Gastrocnemius medialis (tissue), 4 donors: ENCODE results near the gene IL12RB1. TPM values are rescaled to one million over a fixed set of nuclear protein-coding genes. Genes with fewer than 3 reads are reported as not detected.
"Not testable (repeated sequence)": the region's sequence is repeated elsewhere in the genome, so short reads cannot be mapped to it uniquely, and the experiment has no call there.

Experiments used
- ATAC-seq, 2 donors: fragments of 150-250 bp; one replicate each; pipeline ENCODE4 v1.9.1; 2016
- DNase-seq, 2 donors: peaks; one replicate each; pipeline ENCODE4 v3.0.0-alpha.2; 2019
- H3K27ac ChIP-seq, 4 donors: fragments of 200-600 bp; sonication (generic); 1 replicate in 1 of 4; 2 replicates in 3 of 4; pipeline ENCODE4 v1.5.1; 2016 to 2018; ENCODE audit warnings: mild to moderate bottlenecking in 2 of 4, moderate library complexity in 1 of 4
- H3K27me3 ChIP-seq, 3 donors: fragments of 200-600 bp; sonication (generic) in 2 of 3; 1 replicate in 1 of 3; 2 replicates in 2 of 3; pipeline versions ENCODE4 v1.5.1 to v1.6.0; 2016 to 2019; ENCODE audit warnings: mild to moderate bottlenecking in 1 of 3, moderate library complexity in 1 of 3
- H3K36me3 ChIP-seq, 2 donors: fragments of 200-600 bp; sonication (generic) in 1 of 2; one replicate each; pipeline ENCODE4 v1.5.1; 2017 to 2018
- H3K4me1 ChIP-seq, 2 donors: fragments of 200-600 bp; sonication (generic) in 1 of 2; one replicate each; pipeline ENCODE4 v1.5.1; 2016 to 2017; ENCODE audit warnings: mild to moderate bottlenecking in 2 of 2
- H3K4me3 ChIP-seq, 4 donors: fragments of 200-600 bp; sonication (generic) in 3 of 4; 1 replicate in 1 of 4; 2 replicates in 3 of 4; pipeline ENCODE4 v1.5.1; 2016 to 2019; ENCODE audit warnings: mild to moderate bottlenecking in 2 of 4
- H3K9me3 ChIP-seq, 3 donors: fragments of 200-600 bp; sonication (generic) in 2 of 3; 1 replicate in 1 of 3; 2 replicates in 2 of 3; pipeline ENCODE4 v1.5.1; 2016 to 2019
- CTCF ChIP-seq, 5 experiments: fragments of 450-650 bp in 3 of 5; fragments of 200-600 bp in 2 of 5; sonication (generic) in 2 of 5; IDR thresholded peaks in 4 of 5; conservative IDR thresholded peaks in 1 of 5; 1 replicate in 4 of 5; 2 replicates in 1 of 5; pipeline ENCODE4 v1.5.1; 2016 to 2019; ENCODE audit warnings: antibody characterized with exemption in 5 of 5, mild to moderate bottlenecking in 3 of 5, moderate library complexity in 3 of 5
- POLR2A ChIP-seq, 2 donors: fragments of 450-650 bp; IDR thresholded peaks; one replicate each; pipeline ENCODE4 v1.6.1; 2017; ENCODE audit warnings: antibody characterized with exemption in 2 of 2, mild to moderate bottlenecking in 2 of 2, moderate library complexity in 2 of 2
- in situ Hi-C, 4 donors: fragments of 200-750 bp; cut with MboI; loops; one replicate each; pipeline versions ENCODE4 v1.15.0 to v1.8.0; 2017; ENCODE audit warnings: low sequenced_read_pairs in 4 of 4
- intact Hi-C: fragments of 100-400 bp; cut with DNase I; formaldehyde crosslinking; loops from one replicate; pipeline ENCODE4 v1.15.1; 2023; ENCODE audit warnings: low total_unique reads
- total RNA-seq, 4 donors: library from RNA; depleted of rRNA; stranded (reverse); fragments of >200 nt; gene quantifications; one replicate each; pipeline versions ENCODE4 v1.1.0 to v1.2.3, GENCODE V29; 2016

The IL12RB1 gene
- total RNA-seq, 4 donors from 2014 or later: 0.16 to 0.20 TPM; not detected in 2

GRCh38 chr19:18109733-18110608 lies 23.2 kb upstream of the IL12RB1 start:
- peaks cover 12 to 13% (median 13%) of the 10 kb centered on the region in 3 donors for H3K27me3 ChIP-seq
- DNase-seq (no peak), ATAC-seq (peak; percentile 25 to 28)
- H3K36me3 ChIP-seq: no peaks in the 10 kb centered on the region
- peaks cover 9 to 11% of the 10 kb centered on the region in 2 donors for H3K4me1 ChIP-seq
- peak; percentile 20 to 30 for TF ChIP-seq POLR2A (IDR thresholded peaks at IDR 0.05)
- no peak for TF ChIP-seq CTCF (IDR thresholded peaks at IDR 0.05 in 4 of 5, conservative IDR thresholded peaks at IDR 0.05 in 1 of 5)
- no peaks in the 10 kb centered on the region for H3K9me3 ChIP-seq
- in situ Hi-C loops (loop anchor here in 3 of 4 donors (10.0 kb wide), 2 partner anchors 55 to 145 kb away; a partner anchor contains a TSS), intact Hi-C loops (no loop called here)
- peak overlapping the region; percentile 49 to 64 (median 54) for H3K4me3 ChIP-seq
- peak overlapping the region in 1 of 4 donors; percentile 34 for H3K27ac ChIP-seq

DNA sequence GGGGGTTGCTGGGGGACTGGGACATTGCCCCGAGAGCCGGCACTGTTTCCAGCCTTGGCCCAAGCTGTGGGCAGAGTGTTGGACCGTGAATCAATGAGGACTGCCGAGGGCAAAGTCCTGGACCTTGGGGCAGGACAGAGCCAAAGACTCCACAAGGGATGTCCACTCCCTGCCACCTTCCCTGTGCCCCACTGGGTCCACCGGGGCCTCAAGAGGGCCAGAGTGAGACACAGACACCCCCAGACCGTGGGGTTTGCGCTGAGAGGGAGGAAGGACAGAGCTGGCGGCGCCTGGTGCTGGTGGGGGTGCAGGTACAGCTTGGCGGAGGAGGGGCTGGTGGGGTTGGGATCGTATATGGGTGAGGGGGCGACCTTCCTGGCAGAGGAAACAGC lies 22.6 kb upstream of the IL12RB1 start:
- Histone ChIP-seq H3K27me3 (peaks cover 13 to 15% (median 14%) of the 10 kb centered on the region in 3 donors), H3K36me3 (no peaks in the 10 kb centered on the region), H3K9me3 (no peaks in the 10 kb centered on the region), H3K27ac (peak overlapping the region in 1 of 4 donors; percentile 34), H3K4me3 (peak overlapping the region; percentile 49 to 64 (median 54)), H3K4me1 (peaks cover 13 to 15% of the 10 kb centered on the region in 2 donors)
- intact Hi-C loops: no loop called here
- DNase-seq (no peak), ATAC-seq (no peak)
- in situ Hi-C loops: no loop called here
- TF ChIP-seq CTCF (IDR thresholded peaks at IDR 0.05 in 4 of 5, conservative IDR thresholded peaks at IDR 0.05 in 1 of 5) (no peak), POLR2A (IDR thresholded peaks at IDR 0.05) (no peak)

DNA sequence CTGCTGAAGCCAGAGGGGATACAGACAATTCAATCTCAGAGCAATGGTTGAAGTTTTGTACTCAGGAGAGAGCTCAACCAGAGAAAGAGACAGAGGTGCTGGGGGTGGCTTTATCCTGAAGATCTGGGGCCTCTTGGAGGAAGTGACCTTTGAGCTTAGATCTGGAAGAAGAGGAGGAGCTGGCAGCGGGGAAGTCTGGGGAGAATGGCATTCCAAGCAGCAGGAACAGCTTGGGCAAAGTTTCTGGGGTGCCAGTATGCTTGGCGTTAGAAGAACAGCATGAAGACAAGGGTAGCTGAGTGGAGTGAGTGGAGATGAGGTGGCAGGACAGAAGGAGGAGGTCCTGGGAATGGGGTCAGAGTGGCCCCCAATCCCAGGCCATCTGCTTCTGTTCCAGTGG lies 22.2 kb upstream of the IL12RB1 start:
- TF ChIP-seq CTCF (IDR thresholded peaks at IDR 0.05 in 4 of 5, conservative IDR thresholded peaks at IDR 0.05 in 1 of 5) (no peak), POLR2A (IDR thresholded peaks at IDR 0.05) (no peak)
- intact Hi-C loops (no loop called here), in situ Hi-C loops (no loop called here)
- Histone ChIP-seq H3K9me3 (no peaks in the 10 kb centered on the region), H3K27ac (no peak overlapping the region), H3K4me3 (no peak overlapping the region), H3K4me1 (peaks cover 15 to 17% of the 10 kb centered on the region in 2 donors), H3K36me3 (no peaks in the 10 kb centered on the region), H3K27me3 (peaks cover 13 to 17% (median 15%) of the 10 kb centered on the region in 3 donors)
- no peak for ATAC-seq
- DNase-seq: no peak

- intact Hi-C loops: no loop called here
These were observed 20.5 kb upstream of the IL12RB1 start for GRCh38 chr19:18107235-18107634.

GRCh38 chr19:18105259-18105658 lies 18.5 kb upstream of the IL12RB1 start:
- H3K9me3 ChIP-seq, H3K36me3 ChIP-seq, DNase-seq, H3K4me3 ChIP-seq, intact Hi-C loops, H3K27ac ChIP-seq, ATAC-seq, H3K4me1 ChIP-seq, in situ Hi-C loops: not testable (repeated sequence)
- H3K27me3 ChIP-seq: peaks cover 28 to 36% (median 35%) of the 10 kb centered on the region in 3 donors

More at GRCh38 chr19:18107235-18107634, 20.5 kb upstream of the IL12RB1 start:
- Histone ChIP-seq H3K27me3 (peaks cover 28 to 29% (median 29%) of the 10 kb centered on the region in 3 donors), H3K27ac (no peak overlapping the region), H3K4me1 (peaks cover 15 to 17% of the 10 kb centered on the region in 2 donors), H3K36me3 (no peaks in the 10 kb centered on the region), H3K9me3 (no peaks in the 10 kb centered on the region), H3K4me3 (no peak overlapping the region)
- no peak for DNase-seq
- no peak for TF ChIP-seq CTCF (IDR thresholded peaks at IDR 0.05 in 4 of 5, conservative IDR thresholded peaks at IDR 0.05 in 1 of 5)
- TF ChIP-seq POLR2A (IDR thresholded peaks at IDR 0.05): no peak
- in situ Hi-C loops: no loop called here
- no peak for ATAC-seq
